ENCODE data around the gene PUSL1.

PUSL1 gene

DNA sequence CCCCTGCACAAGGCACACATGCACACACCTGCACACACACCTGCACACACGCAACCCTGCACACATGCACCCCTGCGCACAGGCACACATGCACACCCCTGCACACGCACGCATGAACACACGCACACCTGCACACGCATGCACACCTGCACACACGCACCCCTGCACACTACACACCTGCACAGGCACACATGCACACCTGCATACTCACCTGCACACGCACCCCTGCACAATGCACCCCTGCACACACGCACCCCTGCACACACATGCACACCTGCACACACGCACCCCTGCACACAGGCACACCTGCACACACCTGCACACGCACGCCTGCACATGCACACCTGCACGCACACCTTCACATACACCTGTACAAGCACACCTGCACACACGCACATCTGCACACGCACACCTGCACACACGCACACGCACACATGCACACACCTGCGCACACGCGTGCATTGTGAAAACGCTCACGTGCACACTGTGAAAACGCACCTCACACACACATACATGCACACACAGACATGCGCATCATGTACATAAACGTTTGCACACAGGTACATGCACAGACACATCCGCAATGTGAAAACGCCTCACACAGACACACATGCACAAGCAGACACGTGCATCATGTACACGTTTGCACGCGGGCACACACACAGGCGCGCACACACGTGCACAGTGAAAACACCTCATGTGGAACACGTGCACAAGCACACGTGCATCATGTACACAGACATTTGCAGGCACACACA, 32.6 kb downstream of the PUSL1 start:
- Histone ChIP-seq H3K4me3 (no peak overlapping the region), H3K36me3 (peaks cover 15 to 63% (median 54%) of the 10 kb centered on the region in 3 donors), H3K27ac (no peak overlapping the region), H3K4me1 (peaks cover 0 to 24% (median 10%) of the 10 kb centered on the region in 4 donors), H3K9me3 (no peaks in the 10 kb centered on the region), H3K27me3 (no peaks in the 10 kb centered on the region)
- DNase-seq: no peak
- intact Hi-C loops (cut with DNase I; ENCODE audit: low total_unique reads): no loop called here
- TF ChIP-seq, protein P1, sequence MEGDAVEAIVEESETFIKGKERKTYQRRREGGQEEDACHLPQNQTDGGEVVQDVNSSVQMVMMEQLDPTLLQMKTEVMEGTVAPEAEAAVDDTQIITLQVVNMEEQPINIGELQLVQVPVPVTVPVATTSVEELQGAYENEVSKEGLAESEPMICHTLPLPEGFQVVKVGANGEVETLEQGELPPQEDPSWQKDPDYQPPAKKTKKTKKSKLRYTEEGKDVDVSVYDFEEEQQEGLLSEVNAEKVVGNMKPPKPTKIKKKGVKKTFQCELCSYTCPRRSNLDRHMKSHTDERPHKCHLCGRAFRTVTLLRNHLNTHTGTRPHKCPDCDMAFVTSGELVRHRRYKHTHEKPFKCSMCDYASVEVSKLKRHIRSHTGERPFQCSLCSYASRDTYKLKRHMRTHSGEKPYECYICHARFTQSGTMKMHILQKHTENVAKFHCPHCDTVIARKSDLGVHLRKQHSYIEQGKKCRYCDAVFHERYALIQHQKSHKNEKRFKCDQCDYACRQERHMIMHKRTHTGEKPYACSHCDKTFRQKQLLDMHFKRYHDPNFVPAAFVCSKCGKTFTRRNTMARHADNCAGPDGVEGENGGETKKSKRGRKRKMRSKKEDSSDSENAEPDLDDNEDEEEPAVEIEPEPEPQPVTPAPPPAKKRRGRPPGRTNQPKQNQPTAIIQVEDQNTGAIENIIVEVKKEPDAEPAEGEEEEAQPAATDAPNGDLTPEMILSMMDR (IDR thresholded peaks at IDR 0.05): no peak

DNA sequence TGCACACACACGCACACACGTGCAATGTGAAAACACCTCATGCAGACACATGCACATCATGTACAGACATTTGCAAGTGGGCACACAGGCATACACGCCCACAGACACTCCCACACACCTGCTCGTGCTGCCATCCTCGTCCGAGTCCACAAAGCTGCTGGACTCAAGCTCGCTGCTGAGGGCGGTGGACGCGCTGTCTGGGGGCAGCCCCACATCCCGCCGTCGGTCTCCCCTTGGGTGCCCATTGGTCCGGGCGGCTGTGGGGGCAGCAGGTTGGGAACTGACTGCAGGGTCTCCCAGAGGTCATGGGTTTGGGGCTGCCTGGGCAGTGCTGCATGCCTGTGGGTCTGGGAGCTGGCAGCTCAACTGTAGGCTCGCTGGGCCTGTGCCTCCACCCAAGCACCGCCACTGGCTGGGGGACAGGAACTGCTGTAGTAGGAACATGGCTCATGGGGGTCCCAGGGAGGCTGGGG, 33.2 kb downstream of the PUSL1 start:
- peaks cover 15 to 57% (median 48%) of the 10 kb centered on the region in 3 donors for H3K36me3 ChIP-seq
- no peak for DNase-seq
- H3K4me3 ChIP-seq: no peak overlapping the region
- TF ChIP-seq, protein P1 (IDR thresholded peaks at IDR 0.05): no peak
- H3K27ac ChIP-seq: no peak overlapping the region
- intact Hi-C loops (cut with DNase I; ENCODE audit: low total_unique reads): no loop called here
- H3K4me1 ChIP-seq: peaks cover 0 to 30% (median 16%) of the 10 kb centered on the region in 4 donors
- H3K9me3 ChIP-seq: no peaks in the 10 kb centered on the region
- H3K27me3 ChIP-seq: no peaks in the 10 kb centered on the region

DNA sequence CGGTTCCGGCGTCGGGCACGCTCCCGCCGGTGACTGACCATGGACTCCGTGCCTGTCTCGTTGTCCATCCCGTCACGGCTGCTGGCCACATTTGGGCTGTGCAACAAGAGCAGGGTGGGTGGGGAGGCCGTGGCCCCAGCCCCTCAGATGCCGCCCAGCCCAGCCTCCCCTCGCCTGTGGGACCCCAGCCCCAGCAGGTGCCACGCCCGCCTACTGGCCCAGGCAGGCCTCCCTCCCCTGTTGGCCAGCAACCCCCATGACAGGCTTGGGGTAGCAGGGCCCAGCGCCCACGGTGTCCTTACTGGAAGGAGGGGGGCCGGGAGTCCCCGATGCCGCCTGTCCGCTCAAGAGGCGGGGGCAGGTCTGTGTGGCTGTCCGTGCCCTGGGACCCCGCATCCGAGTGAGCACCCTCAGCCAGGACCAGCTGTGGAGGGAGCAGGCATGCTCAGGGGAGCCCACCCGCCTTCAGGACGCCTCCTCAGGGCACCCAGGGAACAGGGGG, 33.7 kb downstream of the PUSL1 start:
- TF ChIP-seq, protein P1 (IDR thresholded peaks at IDR 0.05): no peak
- no peak overlapping the region for H3K4me3 ChIP-seq
- intact Hi-C loops (cut with DNase I; ENCODE audit: low total_unique reads): no loop called here
- H3K9me3 ChIP-seq: no peaks in the 10 kb centered on the region
- H3K4me1 ChIP-seq: peaks cover 0 to 35% (median 21%) of the 10 kb centered on the region in 4 donors
- H3K36me3 ChIP-seq: peaks cover 15 to 51% (median 45%) of the 10 kb centered on the region in 3 donors
- H3K27me3 ChIP-seq: no peaks in the 10 kb centered on the region
- H3K27ac ChIP-seq: no peak overlapping the region
- no peak for DNase-seq

DNA sequence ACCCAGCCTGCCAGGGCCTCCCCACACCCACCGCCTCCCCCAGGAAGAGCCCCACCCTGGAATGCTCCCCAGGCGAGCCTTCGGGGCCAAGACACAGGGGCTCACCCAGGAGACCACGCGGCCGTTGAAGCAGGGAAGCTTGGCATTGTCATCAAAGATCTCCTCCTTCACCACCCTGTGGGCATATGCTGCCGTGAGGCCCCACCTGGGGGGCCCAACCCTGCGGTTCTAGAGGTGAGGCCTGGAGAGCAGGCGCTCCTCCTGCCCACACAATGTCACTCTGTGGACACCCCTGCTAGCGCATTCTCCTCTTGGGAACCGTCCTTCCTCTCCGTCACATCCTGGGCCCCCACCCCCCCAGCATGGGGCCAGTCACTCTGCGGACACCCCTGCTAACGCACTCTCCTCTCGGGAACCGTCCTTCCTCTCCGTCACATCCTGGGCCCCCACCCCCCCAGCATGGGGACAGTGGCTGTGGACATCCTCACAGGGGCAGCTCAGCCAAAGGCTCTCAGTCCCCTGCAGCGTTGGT, 34.3 kb downstream of the PUSL1 start:
- Histone ChIP-seq H3K27me3 (no peaks in the 10 kb centered on the region), H3K9me3 (no peaks in the 10 kb centered on the region), H3K36me3 (peaks cover 15 to 46% (median 39%) of the 10 kb centered on the region in 3 donors), H3K27ac (no peak overlapping the region), H3K4me3 (no peak overlapping the region), H3K4me1 (peaks cover 0 to 40% (median 26%) of the 10 kb centered on the region in 4 donors)
- no peak for DNase-seq
- TF ChIP-seq, protein P1 (IDR thresholded peaks at IDR 0.05): no peak
- intact Hi-C loops (cut with DNase I; ENCODE audit: low total_unique reads): no loop called here

DNA sequence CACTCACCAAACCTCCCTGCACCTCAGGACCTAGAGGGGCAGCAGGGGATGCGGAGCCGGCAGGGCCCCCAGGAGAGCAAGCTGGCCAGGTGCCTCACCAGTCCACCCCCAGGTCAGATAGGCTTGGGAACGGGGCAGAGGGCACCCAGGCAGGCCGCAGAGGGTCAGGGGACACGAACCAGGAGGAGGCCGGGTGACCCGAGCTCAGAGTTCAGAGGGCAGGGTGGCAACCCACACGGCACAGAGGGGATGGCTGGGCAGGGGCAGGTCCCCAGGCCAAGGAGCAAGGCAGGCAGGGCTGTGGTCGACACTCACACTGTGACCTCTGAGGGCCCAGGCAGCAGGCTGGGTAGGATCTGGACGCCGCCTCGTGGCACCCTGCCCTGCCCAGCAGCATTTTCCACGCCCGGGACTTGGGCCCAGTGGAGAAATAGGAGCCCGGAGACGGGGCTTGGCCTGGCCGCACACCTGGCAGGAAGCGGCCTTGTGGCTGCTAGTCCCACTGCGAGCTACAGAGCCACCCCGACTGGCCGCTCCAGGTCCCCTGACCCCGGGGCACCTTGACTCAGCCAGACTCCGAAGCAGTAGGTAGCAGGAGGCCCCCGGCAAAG, 35.5 kb downstream of the PUSL1 start:
- no peak overlapping the region for H3K4me3 ChIP-seq
- no peak for DNase-seq
- H3K9me3 ChIP-seq: no peaks in the 10 kb centered on the region
- no peak overlapping the region for H3K27ac ChIP-seq
- intact Hi-C loops (cut with DNase I; ENCODE audit: low total_unique reads): no loop called here
- peaks cover 0 to 50% (median 34%) of the 10 kb centered on the region in 4 donors for H3K4me1 ChIP-seq
- TF ChIP-seq, protein P1 (IDR thresholded peaks at IDR 0.05): no peak
- H3K27me3 ChIP-seq: no peaks in the 10 kb centered on the region
- H3K36me3 ChIP-seq: peaks cover 4 to 33% (median 27%) of the 10 kb centered on the region in 3 donors

Measured in tibial artery (tissue), 4 donors.